K562 (cell line): ENCODE results near the gene HTR2A. TPM values are rescaled to one million over a fixed set of nuclear protein-coding genes. Genes with fewer than 3 reads are reported as not detected.

Experiments used
- ATAC-seq: fragments of 200-7000 bp; cut with Tn5 transposase; 3 replicates; pipeline ENCODE4 v1.9.1; 2020; ENCODE audit warnings: moderate library complexity
- BruUV-seq: library from RNA; stranded (reverse); fragments of 400-500 nt; replicated peaks from 2 replicates; lab custom pipeline; 2021; lab: Mats Ljungman, UMichigan
- CTCF ChIA-PET: fragments of 300-600 bp; formaldehyde crosslinking; extraction: SDS; loops from one replicate; lab custom pipeline; 2021; ENCODE audit warnings: low intra/inter-chr PET ratio; lab: Yijun Ruan, JAX
- POLR2A ChIA-PET: fragments of 300-600, 350-650 bp; sonication (Branson Sonifier 250); formaldehyde crosslinking; extraction: SDS; loops from one replicate; lab custom pipeline; 2021; ENCODE audit warnings: antibody characterized with exemption, inconsistent platforms; lab: Yijun Ruan, JAX
- DNase-seq, 4 experiments: peaks; one replicate each; pipeline versions ENCODE4 v3.0.0 to v3.0.0-alpha.2; 2011 to 2018; ENCODE audit warnings: low spot score in 3 of 4, mixed read lengths in 3 of 4; ENCODE audit errors: extremely low read depth in 1 of 4
- FAIRE-seq: peaks from 2 replicates; lab custom pipeline; 2011; peaks lifted over from hg19 to GRCh38; lab: Jason Lieb, UNC
- H2AFZ ChIP-seq: 2 replicates; pipeline ENCODE4 v1.6.0; 2011; ENCODE audit warnings: low read depth, low read length, control low read depth, inconsistent platforms
- H3K27ac ChIP-seq: fragments of 200-600 bp; 3 replicates; pipeline ENCODE4 v1.8.0; 2011; ENCODE audit warnings: low read depth, mild to moderate bottlenecking, control low read depth, inconsistent platforms, low read length, moderate library complexity, mixed read lengths; ENCODE audit errors: extremely low read depth
- H3K27me3 ChIP-seq, 2 experiments: fragments of 300-600 bp in 1 of 2; 2 replicates in 1 of 2; 3 replicates in 1 of 2; pipeline versions ENCODE4 v1.6.0 to v1.8.0; 2011; ENCODE audit warnings: inconsistent platforms in 2 of 2, low read length in 2 of 2, mild to moderate bottlenecking in 1 of 2, mixed read lengths in 1 of 2, moderate library complexity in 1 of 2; ENCODE audit not compliant: control insufficient read depth in 2 of 2, insufficient read depth in 2 of 2
- H3K36me3 ChIP-seq: fragments of 300-600 bp; 3 replicates; pipeline ENCODE4 v1.8.0; 2011; ENCODE audit warnings: mild to moderate bottlenecking, low read length, inconsistent platforms; ENCODE audit not compliant: control insufficient read depth, insufficient read depth
- H3K4me1 ChIP-seq, 2 experiments: fragments of 200-600 bp in 1 of 2; replicated peaks in 1 of 2; 2 replicates in 1 of 2; 3 replicates in 1 of 2; pipeline versions ENCODE4 v1.5.1 to v1.8.0; 2011; ENCODE audit warnings: inconsistent platforms in 2 of 2, low read length in 2 of 2, mild to moderate bottlenecking in 1 of 2, mixed read lengths in 1 of 2, moderate library complexity in 1 of 2; ENCODE audit not compliant: control insufficient read depth in 2 of 2, insufficient read depth in 2 of 2
- H3K4me2 ChIP-seq: 2 replicates; pipeline ENCODE4 v1.6.1; 2011; ENCODE audit warnings: low read length, control low read depth, inconsistent platforms, mixed read lengths; ENCODE audit not compliant: insufficient read depth
- H3K4me3 ChIP-seq: fragments of 200-600 bp; sonication (generic), shearing (Covaris generic); 2 replicates; pipeline ENCODE4 v1.5.1; 2016; ENCODE audit warnings: control low read depth, inconsistent platforms
- H3K79me2 ChIP-seq: fragments of 200-600 bp; 3 replicates; pipeline ENCODE4 v1.8.0; 2011; ENCODE audit warnings: low read length, inconsistent platforms; ENCODE audit not compliant: control insufficient read depth, insufficient read depth
- H3K9ac ChIP-seq, 2 experiments: 2 replicates each; pipeline versions ENCODE4 v1.6.0 to v1.6.1; 2011; ENCODE audit warnings: low read depth in 2 of 2, low read length in 2 of 2, control low read depth in 1 of 2, inconsistent platforms in 1 of 2, mild to moderate bottlenecking in 1 of 2, mixed read lengths in 1 of 2; ENCODE audit not compliant: insufficient read depth in 1 of 2
- H3K9me1 ChIP-seq: one replicate; pipeline ENCODE4 v1.6.0; 2011; ENCODE audit warnings: inconsistent platforms, mild to moderate bottlenecking, low read length, moderate library complexity; ENCODE audit not compliant: control insufficient read depth, insufficient read depth
- H3K9me3 ChIP-seq: replicated peaks from 2 replicates; pipeline ENCODE4 v1.5.1; 2011; ENCODE audit warnings: low read depth, low read length, inconsistent platforms; ENCODE audit not compliant: control insufficient read depth, insufficient read depth
- H4K20me1 ChIP-seq: replicated peaks from 2 replicates; pipeline ENCODE4 v1.6.1; 2011; ENCODE audit warnings: low read length, inconsistent platforms, mixed read lengths; ENCODE audit not compliant: control insufficient read depth, insufficient read depth
- ATF4 ChIP-seq: fragments of 450-650 bp; formaldehyde crosslinking; IDR thresholded peaks from 2 replicates; pipeline ENCODE4 v1.4.0; 2022; ENCODE audit warnings: mild to moderate bottlenecking, moderate library complexity
- CREB3L1 ChIP-seq: fragments of 450-650 bp; IDR thresholded peaks from 2 replicates; pipeline ENCODE4 v1.6.1; 2014; ENCODE audit warnings: low read depth, mild to moderate bottlenecking, moderate library complexity, borderline replicate concordance
- E2F6 ChIP-seq, 2 experiments: IDR thresholded peaks; 2 replicates each; pipeline ENCODE4 v1.6.1; 2011; ENCODE audit warnings: borderline replicate concordance in 1 of 2, control low read depth in 1 of 2, low read depth in 1 of 2, low read length in 1 of 2, mild to moderate bottlenecking in 1 of 2, mixed read lengths in 1 of 2, moderate library complexity in 1 of 2; ENCODE audit not compliant: insufficient read depth in 1 of 2, insufficient read length in 1 of 2, poor library complexity in 1 of 2, severe bottlenecking in 1 of 2; ENCODE audit errors: extremely low read depth in 1 of 2
- GTF2B ChIP-seq: IDR thresholded peaks from 2 replicates; pipeline ENCODE4 v1.6.1; 2011; ENCODE audit not compliant: insufficient read length; ENCODE audit errors: extremely low read depth
- NKRF ChIP-seq: fragments of 450-650 bp; IDR thresholded peaks from 2 replicates; pipeline ENCODE4 v1.6.1; 2016; ENCODE audit warnings: borderline replicate concordance
- PHTF2 ChIP-seq: fragments of 250-450 bp; sonication (Bioruptor Pico); IDR thresholded peaks from 2 replicates; pipeline ENCODE4 v1.5.0; 2021; ENCODE audit warnings: mild to moderate bottlenecking
- TBL1XR1 ChIP-seq, 2 experiments: IDR thresholded peaks; 2 replicates each; pipeline ENCODE4 v1.6.1; 2012; ENCODE audit warnings: improper control_type of control experiment in 2 of 2, low read length in 2 of 2, mild to moderate bottlenecking in 1 of 2
- U2AF2 ChIP-seq: fragments of 200-400 bp; formaldehyde crosslinking; optimal IDR thresholded peaks from 2 replicates; pipeline ENCODE3; 2017; ENCODE audit warnings: low read depth, mild to moderate bottlenecking, low read length
- ZNF511 ChIP-seq: sonication (generic); formaldehyde crosslinking; IDR thresholded peaks from 2 replicates; pipeline ENCODE4 v1.8.0; 2022; ENCODE audit warnings: mild to moderate bottlenecking, missing genetic modification reagents
- ZNF707 ChIP-seq: fragments of 250-450 bp; sonication (Bioruptor Pico); conservative IDR thresholded peaks from 2 replicates; pipeline ENCODE4 v1.8.0; 2022; ENCODE audit warnings: inconsistent platforms, mild to moderate bottlenecking, moderate library complexity
- WGBS: fragments of 100-300 bp; shearing (Covaris generic); methylation state at CpG from one replicate; pipeline ENCODE4 v1.1.6; 2016; ENCODE audit warnings: low coverage, mixed read lengths; ENCODE audit not compliant: insufficient coverage; ENCODE audit errors: missing lambda C conversion rate; 5-methylcytosine and 5-hydroxymethylcytosine counted together
- in situ Hi-C: fragments of 300-500 bp; cut with MboI; formaldehyde crosslinking; loops from 4 replicates; pipeline ENCODE4 v1.15.0; 2018; ENCODE audit warnings: inconsistent platforms, mixed read lengths
- intact Hi-C: fragments of 100-400 bp; cut with micrococcal nuclease; formaldehyde crosslinking; loops from 2 replicates; pipeline ENCODE4 v1.14.2; 2022
- polyA plus RNA-seq, 8 experiments: library from polyadenylated mRNA; depleted of rRNA in 4 of 8; stranded (reverse) in 5 of 8; unstranded in 3 of 8; fragments of >200 nt; fragmentation: Nextera tagmentation in 2 of 8; fragmentation: Illumina TruSeq in 1 of 8; extraction: Ambion mirVana in 2 of 8; extraction: Trizol in 1 of 8; gene quantifications; 2 replicates each; pipeline versions ENCODE4 v1.2.1 to v1.2.3, GENCODE V29; 2011 to 2014; ENCODE audit warnings: inconsistent platforms in 1 of 8, missing spikeins in 1 of 8
- total RNA-seq, 7 experiments: library from RNA; depleted of rRNA in 6 of 7; stranded (reverse); fragments of >200 nt in 6 of 7; fragmentation: Illumina TruSeq in 2 of 7; extraction: Trizol in 2 of 7; gene quantifications; 2 replicates each; pipeline versions ENCODE4 v1.2.1 to v1.2.3, GENCODE V29; 2011 to 2021; ENCODE audit warnings: low replicate concordance in 1 of 7

The HTR2A gene
- total and polyA plus RNA-seq, 9 of the 15 experiments (the other 6 are each of a cell fraction or from before 2014, with no cell fraction given) = not detected

- FAIRE-seq (peak; percentile 71), ATAC-seq (peak; percentile 96), DNase-seq (peak; percentile 89 to 93 (median 90))
- Histone ChIP-seq H3K4me1 (peaks cover 13 to 20% of the 10 kb centered on the region in 2 experiments; a peak in 4 of 5 replicates), H3K36me3 (peaks cover 17% of the 10 kb centered on the region; the same call in 2 of the 3 replicates), H3K9me1 (no peaks in the 10 kb centered on the region), H4K20me1 (no peaks in the 10 kb centered on the region), H3K4me2 (peak within 1 kb of the TSS; percentile 85), H3K27me3 (no peaks in the 10 kb centered on the region), H2AFZ (peak within 1 kb of the TSS; percentile 99), H3K27ac (peak within 1 kb of the TSS; percentile 93), H3K9me3 (no peaks in the 10 kb centered on the region), H3K4me3 (peak within 1 kb of the TSS; percentile 71), H3K79me2 (peaks cover 44% of the 10 kb centered on the region), H3K9ac (peak within 1 kb of the TSS; percentile 91 to 99)
- WGBS = 2% methylated on average over 41 of the region's 77 CpGs
- TSS peak; percentile 67 for BruUV-seq
- POLR2A ChIA-PET = interaction anchor here (0.9 kb wide), 2 partner anchors 14 to 22 kb away, joined by 3 read pairs; no protein-coding TSS in a partner anchor
- intact Hi-C loops = no loop called here
- CTCF ChIA-PET = interaction anchor here (0.6 kb wide), 1 partner anchor 690 kb away, joined by 3 read pairs; no protein-coding TSS in a partner anchor
- in situ Hi-C loops = no loop called here
- no peak for TF ChIP-seq ATF4 (CRISPR knock-in tag)
- TF ChIP-seq TBL1XR1 (IDR thresholded peaks at IDR 0.05; ENCODE audit: low read length in 2 of 2) = no peak
- TF ChIP-seq CREB3L1 = 0 out of 2 replicates have a peak, but pooled peaks have one; percentile 30
- no peak for TF ChIP-seq ZNF707 (CRISPR knock-in tag)
- peak; percentile 30; the same call in 1 of the 2 replicates for TF ChIP-seq NKRF
- TF ChIP-seq U2AF2 = no peak
- peak; percentile 9 for TF ChIP-seq GTF2B
- TF ChIP-seq E2F6 (IDR thresholded peaks at IDR 0.05; ENCODE audit: borderline replicate concordance in 1 of 2, extremely low read depth in 1 of 2, insufficient read depth in 1 of 2, insufficient read length in 1 of 2, low read depth in 1 of 2, low read length in 1 of 2, poor library complexity in 1 of 2, severe bottlenecking in 1 of 2) = peak; percentile 81 to 93
- no peak for TF ChIP-seq PHTF2
- TF ChIP-seq ZNF511 (CRISPR knock-in tag) = 0 out of 2 replicates have a peak, but pooled peaks have one; percentile 34
Measured at GRCh38 chr13:46796515-46797474, 100.1 kb downstream of the HTR2A start, which contains the start of gene ESD. ESD (minus strand) TSS chr13:46797161; CDS start chr13:46791413, 5,748 bp downstream.
